WTC11 (cell line): ENCODE data around the gene SAMD4A. TPM values are rescaled to one million over a fixed set of nuclear protein-coding genes. Genes with fewer than 3 reads are reported as not detected.
A peak's percentile ranks its signal among the peaks of the same experiment; 100 is the strongest.

ENCODE experiments used
- ATAC-seq: fragments of 200-7000 bp; cut with Tn5 transposase; 2 replicates; pipeline ENCODE4 v1.10.0; 2021; ENCODE audit warnings: mild to moderate bottlenecking, moderate library complexity
- CTCF ChIA-PET: fragments of 300-600 bp; sonication (Branson Sonifier 250); formaldehyde crosslinking; loops from one replicate; lab custom pipeline; 2021; ENCODE audit warnings: antibody characterized with exemption; lab: Charles Lee
- POLR2A ChIA-PET: fragments of 350-600 bp; sonication (Branson Sonifier 250); formaldehyde crosslinking; loops from one replicate; lab custom pipeline; 2021; ENCODE audit warnings: antibody characterized with exemption; lab: Charles Lee
- DNase-seq: peaks from one replicate; pipeline ENCODE4 v3.0.0; 2021; ENCODE audit warnings: low spot score
- H3K27ac Mint-ChIP-seq: 2 replicates; pipeline ENCODE4 v1.8.0; 2021; ENCODE audit warnings: mixed read lengths
- H3K27me3 Mint-ChIP-seq: 2 replicates; pipeline ENCODE4 v1.8.0; 2021; ENCODE audit warnings: low read depth, mild to moderate bottlenecking, moderate library complexity, mixed read lengths
- H3K36me3 Mint-ChIP-seq: 2 replicates; pipeline ENCODE4 v1.8.0; 2021; ENCODE audit warnings: mixed read lengths
- H3K4me1 Mint-ChIP-seq: 2 replicates; pipeline ENCODE4 v1.8.0; 2022; ENCODE audit warnings: mixed read lengths
- H3K4me3 Mint-ChIP-seq: 2 replicates; pipeline ENCODE4 v1.8.0; 2021; ENCODE audit warnings: mild to moderate bottlenecking, moderate library complexity, mixed read lengths
- H3K9me3 Mint-ChIP-seq: 2 replicates; pipeline ENCODE4 v1.8.0; 2021; ENCODE audit warnings: mixed read lengths
- CBFB ChIP-seq: sonication (generic); formaldehyde crosslinking; IDR thresholded peaks from 2 replicates; pipeline ENCODE4 v1.8.1; 2022; ENCODE audit warnings: mild to moderate bottlenecking, low read depth, missing genetic modification reagents
- CREB1 ChIP-seq: sonication (generic); formaldehyde crosslinking; IDR thresholded peaks from 2 replicates; pipeline ENCODE4 v1.8.0; 2023; ENCODE audit warnings: mild to moderate bottlenecking, missing genetic modification reagents
- CTCF ChIP-seq: fragments of 200-600 bp; IDR thresholded peaks from 2 replicates; pipeline ENCODE4 v1.8.0; 2022; ENCODE audit warnings: antibody characterized with exemption
- ERG ChIP-seq: fragments of 250-450 bp; sonication (Bioruptor Pico); IDR thresholded peaks from 2 replicates; pipeline ENCODE4 v1.8.0; 2021; ENCODE audit warnings: mild to moderate bottlenecking
- FOXJ3 ChIP-seq: sonication (generic); formaldehyde crosslinking; IDR thresholded peaks from 2 replicates; pipeline ENCODE4 v1.9.0; 2021; ENCODE audit warnings: missing genetic modification reagents, mild to moderate bottlenecking, borderline replicate concordance
- FOXK1 ChIP-seq: sonication (generic); formaldehyde crosslinking; IDR thresholded peaks from 2 replicates; pipeline ENCODE4 v1.8.0; 2022; ENCODE audit warnings: mild to moderate bottlenecking, moderate library complexity, missing genetic modification reagents
- FOXP1 ChIP-seq: sonication (generic); formaldehyde crosslinking; IDR thresholded peaks from 2 replicates; pipeline ENCODE4 v1.8.0; 2022; ENCODE audit warnings: missing genetic modification reagents, mild to moderate bottlenecking, moderate library complexity, borderline replicate concordance
- FOXP4 ChIP-seq: sonication (generic); formaldehyde crosslinking; IDR thresholded peaks from 2 replicates; pipeline ENCODE4 v1.8.0; 2022; ENCODE audit warnings: mild to moderate bottlenecking, missing genetic modification reagents
- HMGA2 ChIP-seq: fragments of 250-450 bp; sonication (Bioruptor Pico); IDR thresholded peaks from 2 replicates; pipeline ENCODE4 v1.4.0; 2021; ENCODE audit warnings: mild to moderate bottlenecking, moderate library complexity
- MXD4 ChIP-seq: fragments of 250-450 bp; sonication (Bioruptor Pico); IDR thresholded peaks from 2 replicates; pipeline ENCODE4 v1.8.0; 2021; ENCODE audit warnings: mild to moderate bottlenecking, moderate library complexity, borderline replicate concordance
- NFE2L1 ChIP-seq: sonication (generic); formaldehyde crosslinking; IDR thresholded peaks from 2 replicates; pipeline ENCODE4 v1.8.1; 2023; ENCODE audit warnings: missing genetic modification reagents
- NR2C2 ChIP-seq: sonication (generic); formaldehyde crosslinking; IDR thresholded peaks from 2 replicates; pipeline ENCODE4 v1.8.0; 2022; ENCODE audit warnings: mild to moderate bottlenecking, missing genetic modification reagents
- TEAD1 ChIP-seq: sonication (generic); formaldehyde crosslinking; IDR thresholded peaks from 2 replicates; pipeline ENCODE4 v1.8.0; 2022; ENCODE audit warnings: mild to moderate bottlenecking, missing genetic modification reagents
- ZNF317 ChIP-seq: sonication (generic); formaldehyde crosslinking; IDR thresholded peaks from 2 replicates; pipeline ENCODE4 v1.8.1; 2023; ENCODE audit warnings: low read depth, mild to moderate bottlenecking, moderate library complexity, missing genetic modification reagents, borderline replicate concordance
- total RNA-seq: library from RNA; stranded (reverse); gene quantifications from 3 replicates; pipeline ENCODE4 v1.2.3, GENCODE V29; 2021
- TF ChIP-seq, protein P1 (sequence below): sonication (generic); formaldehyde crosslinking; IDR thresholded peaks from 2 replicates; pipeline ENCODE4 v1.8.1; 2023; ENCODE audit warnings: mild to moderate bottlenecking, missing genetic modification reagents
- TF ChIP-seq, protein P2 (sequence below): sonication (generic); formaldehyde crosslinking; IDR thresholded peaks from 2 replicates; pipeline ENCODE4 v1.8.0; 2023; ENCODE audit warnings: missing genetic modification reagents
- TF ChIP-seq, protein P3 (sequence below): sonication (generic); formaldehyde crosslinking; IDR thresholded peaks from 2 replicates; pipeline ENCODE4 v1.8.0; 2022; ENCODE audit warnings: mild to moderate bottlenecking, missing genetic modification reagents
- TF ChIP-seq, protein P4 (sequence below): sonication (generic); formaldehyde crosslinking; IDR thresholded peaks from 2 replicates; pipeline ENCODE4 v1.8.1; 2022; ENCODE audit warnings: mild to moderate bottlenecking, moderate library complexity, missing genetic modification reagents
- TF ChIP-seq, protein P5 (sequence below): sonication (generic); formaldehyde crosslinking; IDR thresholded peaks from 2 replicates; pipeline ENCODE4 v1.8.0; 2023; ENCODE audit warnings: mild to moderate bottlenecking, missing genetic modification reagents
- TF ChIP-seq, protein P6 (sequence below): sonication (generic); formaldehyde crosslinking; IDR thresholded peaks from 2 replicates; pipeline ENCODE4 v1.8.1; 2023; ENCODE audit warnings: mild to moderate bottlenecking, missing genetic modification reagents

SAMD4A gene
- total RNA-seq, 1 experiment from 2014 or later = 6.0 TPM

- ChIA-PET POLR2A (interaction anchor here (0.6 to 1.6 kb wide), 4 partner anchors 16 to 166 kb away, joined by 3 to 8 read pairs (median 4); no protein-coding TSS in a partner anchor), CTCF (interaction anchor here (0.5 to 3.2 kb wide), 35 partner anchors 9 to 1477 kb away, joined by 3 to 37 read pairs (median 4); partner anchors contain the start of genes GMFB and SAMD4A)
- TF ChIP-seq, protein P1, sequence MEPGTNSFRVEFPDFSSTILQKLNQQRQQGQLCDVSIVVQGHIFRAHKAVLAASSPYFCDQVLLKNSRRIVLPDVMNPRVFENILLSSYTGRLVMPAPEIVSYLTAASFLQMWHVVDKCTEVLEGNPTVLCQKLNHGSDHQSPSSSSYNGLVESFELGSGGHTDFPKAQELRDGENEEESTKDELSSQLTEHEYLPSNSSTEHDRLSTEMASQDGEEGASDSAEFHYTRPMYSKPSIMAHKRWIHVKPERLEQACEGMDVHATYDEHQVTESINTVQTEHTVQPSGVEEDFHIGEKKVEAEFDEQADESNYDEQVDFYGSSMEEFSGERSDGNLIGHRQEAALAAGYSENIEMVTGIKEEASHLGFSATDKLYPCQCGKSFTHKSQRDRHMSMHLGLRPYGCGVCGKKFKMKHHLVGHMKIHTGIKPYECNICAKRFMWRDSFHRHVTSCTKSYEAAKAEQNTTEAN = no peak
- TF ChIP-seq CTCF (peak; percentile 58), TEAD1 (no peak)
- H3K4me3 Mint-ChIP-seq = no peak overlapping the region
- no peaks in the 10 kb centered on the region for H3K27me3 Mint-ChIP-seq
- peaks cover 7% of the 10 kb centered on the region for H3K4me1 Mint-ChIP-seq
- no peak overlapping the region for H3K27ac Mint-ChIP-seq
- H3K36me3 Mint-ChIP-seq = no peaks in the 10 kb centered on the region
- DNase-seq (peak; percentile 84), ATAC-seq (peak; percentile 96)
- H3K9me3 Mint-ChIP-seq = no peaks in the 10 kb centered on the region; the same call in 1 of the 2 replicates
Observed at GRCh38 chr14:54691525-54692283, 124.8 kb downstream of the SAMD4A start.

DNA sequence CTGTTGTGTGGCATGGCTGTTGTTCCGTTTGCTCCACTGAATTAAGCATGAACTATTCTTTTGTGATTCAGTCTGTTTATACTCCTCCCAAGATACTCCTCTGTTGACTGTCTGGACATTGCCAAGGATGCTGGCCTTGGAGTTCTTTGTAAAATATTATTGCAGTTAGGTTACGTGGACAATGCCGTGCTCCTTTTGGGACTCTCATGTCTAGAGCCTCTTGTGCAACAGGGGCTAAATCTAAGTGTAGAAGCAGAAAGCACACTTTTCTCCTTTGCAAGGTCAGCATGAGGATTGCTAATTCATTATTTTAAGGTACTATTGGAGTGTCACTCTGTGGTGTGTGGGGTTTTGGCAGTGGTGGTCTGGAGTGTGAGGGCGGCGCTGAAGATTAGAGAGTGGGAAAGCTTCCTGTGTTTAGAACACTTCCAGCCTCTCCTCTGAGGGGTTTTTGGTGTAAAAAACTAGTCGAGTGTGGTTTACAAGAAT lies 125.4 kb downstream of the SAMD4A start:
- ChIA-PET CTCF (interaction anchor here (1.7 kb wide), 1 partner anchor 81 kb away, joined by 9 read pairs; no protein-coding TSS in a partner anchor), POLR2A (no interaction called here)
- Mint-ChIP-seq H3K27ac (no peak overlapping the region), H3K36me3 (no peaks in the 10 kb centered on the region), H3K4me3 (no peak overlapping the region), H3K9me3 (no peaks in the 10 kb centered on the region; the same call in 1 of the 2 replicates), H3K27me3 (no peaks in the 10 kb centered on the region), H3K4me1 (peaks cover 7% of the 10 kb centered on the region)
- no peak for DNase-seq
- ATAC-seq = no peak
- TF ChIP-seq CBFB (CRISPR knock-in tag) (no peak), ZNF317 (CRISPR knock-in tag) (no peak), HMGA2 (no peak), CREB1 (no peak), FOXK1 (CRISPR knock-in tag) (no peak), NR2C2 (CRISPR knock-in tag) (no peak), FOXP1 (CRISPR knock-in tag) (no peak), NFE2L1 (CRISPR knock-in tag) (no peak), FOXJ3 (CRISPR knock-in tag) (no peak), MXD4 (CRISPR knock-in tag) (no peak), FOXP4 (CRISPR knock-in tag) (no peak), ERG (CRISPR knock-in tag) (no peak)
- TF ChIP-seq, protein P2, sequence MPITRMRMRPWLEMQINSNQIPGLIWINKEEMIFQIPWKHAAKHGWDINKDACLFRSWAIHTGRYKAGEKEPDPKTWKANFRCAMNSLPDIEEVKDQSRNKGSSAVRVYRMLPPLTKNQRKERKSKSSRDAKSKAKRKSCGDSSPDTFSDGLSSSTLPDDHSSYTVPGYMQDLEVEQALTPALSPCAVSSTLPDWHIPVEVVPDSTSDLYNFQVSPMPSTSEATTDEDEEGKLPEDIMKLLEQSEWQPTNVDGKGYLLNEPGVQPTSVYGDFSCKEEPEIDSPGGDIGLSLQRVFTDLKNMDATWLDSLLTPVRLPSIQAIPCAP = no peak
- TF ChIP-seq, protein P3, sequence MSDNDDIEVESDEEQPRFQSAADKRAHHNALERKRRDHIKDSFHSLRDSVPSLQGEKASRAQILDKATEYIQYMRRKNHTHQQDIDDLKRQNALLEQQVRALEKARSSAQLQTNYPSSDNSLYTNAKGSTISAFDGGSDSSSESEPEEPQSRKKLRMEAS (CRISPR knock-in tag) = no peak
- TF ChIP-seq, protein P4, sequence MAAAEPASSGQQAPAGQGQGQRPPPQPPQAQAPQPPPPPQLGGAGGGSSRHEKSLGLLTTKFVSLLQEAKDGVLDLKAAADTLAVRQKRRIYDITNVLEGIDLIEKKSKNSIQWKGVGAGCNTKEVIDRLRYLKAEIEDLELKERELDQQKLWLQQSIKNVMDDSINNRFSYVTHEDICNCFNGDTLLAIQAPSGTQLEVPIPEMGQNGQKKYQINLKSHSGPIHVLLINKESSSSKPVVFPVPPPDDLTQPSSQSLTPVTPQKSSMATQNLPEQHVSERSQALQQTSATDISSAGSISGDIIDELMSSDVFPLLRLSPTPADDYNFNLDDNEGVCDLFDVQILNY (CRISPR knock-in tag) = no peak
- TF ChIP-seq, protein P5, sequence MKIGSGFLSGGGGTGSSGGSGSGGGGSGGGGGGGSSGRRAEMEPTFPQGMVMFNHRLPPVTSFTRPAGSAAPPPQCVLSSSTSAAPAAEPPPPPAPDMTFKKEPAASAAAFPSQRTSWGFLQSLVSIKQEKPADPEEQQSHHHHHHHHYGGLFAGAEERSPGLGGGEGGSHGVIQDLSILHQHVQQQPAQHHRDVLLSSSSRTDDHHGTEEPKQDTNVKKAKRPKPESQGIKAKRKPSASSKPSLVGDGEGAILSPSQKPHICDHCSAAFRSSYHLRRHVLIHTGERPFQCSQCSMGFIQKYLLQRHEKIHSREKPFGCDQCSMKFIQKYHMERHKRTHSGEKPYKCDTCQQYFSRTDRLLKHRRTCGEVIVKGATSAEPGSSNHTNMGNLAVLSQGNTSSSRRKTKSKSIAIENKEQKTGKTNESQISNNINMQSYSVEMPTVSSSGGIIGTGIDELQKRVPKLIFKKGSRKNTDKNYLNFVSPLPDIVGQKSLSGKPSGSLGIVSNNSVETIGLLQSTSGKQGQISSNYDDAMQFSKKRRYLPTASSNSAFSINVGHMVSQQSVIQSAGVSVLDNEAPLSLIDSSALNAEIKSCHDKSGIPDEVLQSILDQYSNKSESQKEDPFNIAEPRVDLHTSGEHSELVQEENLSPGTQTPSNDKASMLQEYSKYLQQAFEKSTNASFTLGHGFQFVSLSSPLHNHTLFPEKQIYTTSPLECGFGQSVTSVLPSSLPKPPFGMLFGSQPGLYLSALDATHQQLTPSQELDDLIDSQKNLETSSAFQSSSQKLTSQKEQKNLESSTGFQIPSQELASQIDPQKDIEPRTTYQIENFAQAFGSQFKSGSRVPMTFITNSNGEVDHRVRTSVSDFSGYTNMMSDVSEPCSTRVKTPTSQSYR (CRISPR knock-in tag) = no peak
- TF ChIP-seq, protein P6, sequence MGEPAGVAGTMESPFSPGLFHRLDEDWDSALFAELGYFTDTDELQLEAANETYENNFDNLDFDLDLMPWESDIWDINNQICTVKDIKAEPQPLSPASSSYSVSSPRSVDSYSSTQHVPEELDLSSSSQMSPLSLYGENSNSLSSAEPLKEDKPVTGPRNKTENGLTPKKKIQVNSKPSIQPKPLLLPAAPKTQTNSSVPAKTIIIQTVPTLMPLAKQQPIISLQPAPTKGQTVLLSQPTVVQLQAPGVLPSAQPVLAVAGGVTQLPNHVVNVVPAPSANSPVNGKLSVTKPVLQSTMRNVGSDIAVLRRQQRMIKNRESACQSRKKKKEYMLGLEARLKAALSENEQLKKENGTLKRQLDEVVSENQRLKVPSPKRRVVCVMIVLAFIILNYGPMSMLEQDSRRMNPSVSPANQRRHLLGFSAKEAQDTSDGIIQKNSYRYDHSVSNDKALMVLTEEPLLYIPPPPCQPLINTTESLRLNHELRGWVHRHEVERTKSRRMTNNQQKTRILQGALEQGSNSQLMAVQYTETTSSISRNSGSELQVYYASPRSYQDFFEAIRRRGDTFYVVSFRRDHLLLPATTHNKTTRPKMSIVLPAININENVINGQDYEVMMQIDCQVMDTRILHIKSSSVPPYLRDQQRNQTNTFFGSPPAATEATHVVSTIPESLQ = no peak
